GM18505 (cell line): Measurements from ENCODE around the gene NPNT.

ENCODE experiments used
- ATAC-seq: cut with Tn5 transposase; IDR thresholded peaks from one replicate; pipeline ENCODE4 v1.9.1; 2021; ENCODE audit not compliant: unreplicated experiment
- POLR2A ChIP-seq: IDR thresholded peaks from 4 replicates; pipeline ENCODE4 v1.6.1; 2011; ENCODE audit warnings: borderline replicate concordance; ENCODE audit not compliant: insufficient read depth, insufficient read length; ENCODE audit errors: extremely low read depth

Gene NPNT

GRCh38 chr4:105895583-105896460 is 551 bp downstream of the NPNT start:
- TF ChIP-seq POLR2A = no peak
- peak; percentile 41 for ATAC-seq

DNA sequence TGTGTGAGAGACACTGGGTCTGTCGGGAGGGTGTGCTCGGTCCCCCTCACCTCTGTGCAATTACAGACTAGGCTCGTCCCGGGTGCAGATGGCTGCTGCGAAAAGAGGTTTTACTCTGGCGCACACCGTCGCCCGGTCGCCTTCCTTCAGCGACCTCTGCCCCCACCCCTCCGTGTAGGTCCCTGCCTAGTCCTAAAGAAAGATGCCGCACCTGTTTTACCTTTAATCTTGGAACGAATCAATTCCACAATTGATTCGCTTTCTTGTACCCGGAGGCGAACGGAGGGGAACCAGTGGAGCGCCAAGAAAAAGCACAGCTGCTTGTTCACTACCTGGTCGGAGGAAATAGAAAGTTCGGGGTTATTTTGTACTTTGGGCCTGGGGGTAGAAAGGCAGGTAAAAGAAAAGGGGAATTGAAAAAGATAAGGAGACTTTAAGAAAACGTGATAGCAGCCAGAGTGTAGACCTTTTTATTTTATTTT is 1.2 kb downstream of the NPNT start:
- TF ChIP-seq POLR2A = no peak
- ATAC-seq = peak; percentile 22

- no peak for ATAC-seq
- TF ChIP-seq POLR2A = no peak
Observed at GRCh38 chr4:105896984-105897775, 1.9 kb downstream of the NPNT start.

DNA sequence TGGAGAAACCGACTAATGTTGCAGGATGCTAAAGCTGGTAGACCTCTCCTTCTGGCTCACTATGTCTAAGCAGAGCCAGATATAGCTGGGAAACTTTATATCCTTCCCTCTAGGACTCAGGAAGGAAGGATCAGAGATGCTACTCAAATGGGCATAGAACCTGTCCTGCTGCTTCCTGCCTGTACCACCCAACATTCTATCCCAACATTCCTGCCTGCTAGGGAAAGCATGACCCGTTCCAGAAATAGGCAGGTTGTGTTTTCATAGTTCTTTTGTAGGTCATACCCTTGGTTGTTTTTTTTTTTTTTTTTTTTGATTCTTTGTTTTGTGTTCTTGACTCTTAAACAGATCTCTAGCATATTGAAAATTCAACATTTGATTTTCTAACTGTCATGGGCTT is 5.3 kb downstream of the NPNT start:
- TF ChIP-seq POLR2A = no peak

GRCh38 chr4:105902550-105903262 is 7.4 kb downstream of the NPNT start:
- no peak for ATAC-seq

More for the DNA sequence above, 5.3 kb downstream of the NPNT start:
- no peak for ATAC-seq

GRCh38 chr4:105909787-105910281 is 14.6 kb downstream of the NPNT start:
- ATAC-seq = no peak
- TF ChIP-seq POLR2A = no peak

More at GRCh38 chr4:105902550-105903262, 7.4 kb downstream of the NPNT start:
- TF ChIP-seq POLR2A = no peak

GRCh38 chr4:105911426-105911825 is 16.2 kb downstream of the NPNT start:
- ATAC-seq = no peak
- no peak for TF ChIP-seq POLR2A

GRCh38 chr4:105912633-105913032 is 17.4 kb downstream of the NPNT start:
- ATAC-seq = no peak
- no peak for TF ChIP-seq POLR2A

- ATAC-seq = no peak
- TF ChIP-seq POLR2A = no peak
Observed at GRCh38 chr4:105917171-105917685, 22.0 kb downstream of the NPNT start.

DNA sequence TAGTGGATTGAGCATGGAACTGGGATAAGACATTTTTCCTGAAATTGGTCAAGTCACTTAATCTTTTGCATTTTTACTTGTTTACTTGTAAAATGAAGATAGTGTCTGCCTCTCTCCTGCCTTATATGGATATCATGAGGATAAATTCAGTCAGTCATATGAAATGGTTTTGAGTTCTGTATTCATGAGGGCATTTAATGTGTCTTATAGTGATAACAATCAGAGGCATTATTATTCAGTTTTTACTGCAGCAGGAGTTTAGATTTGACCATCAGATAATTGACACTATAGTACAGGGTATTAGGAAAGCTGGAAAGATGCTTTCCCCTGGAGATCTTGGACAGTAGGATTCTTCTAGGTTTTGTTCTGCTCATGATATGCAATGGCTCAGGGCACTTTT is 26.0 kb downstream of the NPNT start:
- no peak for ATAC-seq
- TF ChIP-seq POLR2A = no peak

DNA sequence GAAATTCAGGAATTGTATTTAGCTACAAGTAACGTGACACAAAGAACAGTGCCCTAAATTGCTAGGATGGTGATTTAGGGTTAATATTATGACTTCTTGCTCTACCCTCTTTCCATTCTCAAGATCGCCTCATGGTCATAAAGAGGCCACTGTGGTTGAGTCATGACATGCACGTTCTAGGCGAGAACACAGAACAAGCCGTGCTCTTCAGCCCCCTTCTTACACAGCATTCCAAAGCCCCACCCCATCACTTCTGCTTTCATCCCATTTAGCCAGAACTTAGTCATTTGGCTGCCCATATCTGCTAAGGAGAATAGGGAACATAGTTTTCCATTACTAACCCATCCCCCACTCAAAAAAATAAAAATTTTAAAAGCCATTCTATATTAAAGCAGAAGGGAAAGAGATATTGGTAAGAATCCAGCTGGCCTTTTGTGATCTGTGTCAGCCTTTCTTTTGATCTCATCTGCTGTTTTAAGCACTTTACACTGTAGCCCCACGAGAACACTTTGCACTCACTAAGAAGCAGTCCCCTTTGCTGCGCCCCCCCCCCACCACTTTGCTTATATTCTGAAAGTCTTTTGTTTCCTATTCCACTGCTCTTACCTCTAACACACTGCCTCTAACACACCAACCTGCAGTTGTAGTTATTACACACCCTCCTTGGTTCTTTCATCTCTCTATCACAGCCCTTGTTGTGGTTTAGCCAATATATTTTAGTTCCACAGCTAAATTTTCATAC is 28.4 kb downstream of the NPNT start:
- no peak for TF ChIP-seq POLR2A
- no peak for ATAC-seq

DNA sequence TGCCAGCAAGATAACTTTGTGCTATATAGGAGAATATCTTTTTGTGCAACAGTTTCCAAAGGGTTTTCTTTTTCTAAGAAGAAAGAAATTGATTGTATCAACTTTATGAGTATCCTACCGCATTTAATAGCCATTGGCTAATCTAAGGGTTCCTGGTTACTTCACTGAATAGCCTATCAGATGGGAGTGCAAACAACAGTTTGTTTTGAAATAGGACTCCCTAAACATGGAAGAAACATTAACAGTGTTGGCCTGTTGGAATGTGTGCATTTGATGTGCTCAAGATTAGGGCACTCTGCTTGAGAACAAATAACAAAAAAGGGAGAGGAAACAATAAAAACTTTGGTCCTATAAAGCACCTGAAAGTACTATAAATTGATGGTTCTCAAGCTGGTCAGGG is 29.1 kb downstream of the NPNT start:
- no peak for ATAC-seq
- no peak for TF ChIP-seq POLR2A
